ENCODE measurements around the gene MIEF1.

The MIEF1 gene

GRCh38 chr22:39515266-39516050 is 13.4 kb downstream of the MIEF1 start (continued):
- TF ChIP-seq SNAI2 (CRISPR knock-in tag; IDR thresholded peaks at IDR 0.05) = no peak
- no peak for TF ChIP-seq ARNTL (CRISPR knock-in tag; IDR thresholded peaks at IDR 0.05; ENCODE audit: borderline replicate concordance, low read depth)
- no peak for TF ChIP-seq RARB (CRISPR knock-in tag; IDR thresholded peaks at IDR 0.05)
- TF ChIP-seq BACH2 (CRISPR knock-in tag; IDR thresholded peaks at IDR 0.05; ENCODE audit: borderline replicate concordance) = no peak

DNA sequence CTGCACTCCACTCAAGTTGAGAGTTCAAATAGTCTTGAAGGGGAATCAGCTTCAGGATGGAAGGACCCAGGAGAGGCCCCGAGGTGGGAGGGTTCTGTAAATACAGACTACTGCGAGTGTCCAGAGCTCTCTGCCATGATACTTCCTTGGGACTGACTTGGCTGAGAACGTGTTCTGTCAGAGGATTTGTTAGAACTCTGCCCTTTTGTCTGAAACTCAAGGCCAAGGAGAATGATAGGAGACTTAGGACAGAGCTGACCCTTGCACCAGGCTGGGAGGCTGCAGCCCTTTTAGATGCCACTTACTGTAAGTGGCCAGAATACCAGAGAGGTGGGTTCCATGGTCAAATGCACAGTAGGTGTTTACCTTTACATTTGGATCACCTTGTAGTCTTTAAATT is 15.4 kb downstream of the MIEF1 start:
- ATAC-seq = no peak
- TF ChIP-seq TOX (CRISPR knock-in tag; IDR thresholded peaks at IDR 0.05; ENCODE audit: borderline replicate concordance) = no peak
- no peak for TF ChIP-seq ZC3H10 (CRISPR knock-in tag; IDR thresholded peaks at IDR 0.05)
- TF ChIP-seq, protein P1, sequence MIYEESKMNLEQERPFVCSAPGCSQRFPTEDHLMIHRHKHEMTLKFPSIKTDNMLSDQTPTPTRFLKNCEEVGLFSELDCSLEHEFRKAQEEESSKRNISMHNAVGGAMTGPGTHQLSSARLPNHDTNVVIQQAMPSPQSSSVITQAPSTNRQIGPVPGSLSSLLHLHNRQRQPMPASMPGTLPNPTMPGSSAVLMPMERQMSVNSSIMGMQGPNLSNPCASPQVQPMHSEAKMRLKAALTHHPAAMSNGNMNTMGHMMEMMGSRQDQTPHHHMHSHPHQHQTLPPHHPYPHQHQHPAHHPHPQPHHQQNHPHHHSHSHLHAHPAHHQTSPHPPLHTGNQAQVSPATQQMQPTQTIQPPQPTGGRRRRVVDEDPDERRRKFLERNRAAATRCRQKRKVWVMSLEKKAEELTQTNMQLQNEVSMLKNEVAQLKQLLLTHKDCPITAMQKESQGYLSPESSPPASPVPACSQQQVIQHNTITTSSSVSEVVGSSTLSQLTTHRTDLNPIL (CRISPR knock-in tag; IDR thresholded peaks at IDR 0.05; ENCODE audit: low read depth) = no peak
- no peak for TF ChIP-seq CSDC2 (CRISPR knock-in tag; IDR thresholded peaks at IDR 0.05)
- TF ChIP-seq ZNF8 (CRISPR knock-in tag; IDR thresholded peaks at IDR 0.05) = no peak
- no peak for TF ChIP-seq SNAI2 (CRISPR knock-in tag; IDR thresholded peaks at IDR 0.05)
- no peak for TF ChIP-seq ZFP30 (CRISPR knock-in tag; IDR thresholded peaks at IDR 0.05)
- TF ChIP-seq, protein P2, sequence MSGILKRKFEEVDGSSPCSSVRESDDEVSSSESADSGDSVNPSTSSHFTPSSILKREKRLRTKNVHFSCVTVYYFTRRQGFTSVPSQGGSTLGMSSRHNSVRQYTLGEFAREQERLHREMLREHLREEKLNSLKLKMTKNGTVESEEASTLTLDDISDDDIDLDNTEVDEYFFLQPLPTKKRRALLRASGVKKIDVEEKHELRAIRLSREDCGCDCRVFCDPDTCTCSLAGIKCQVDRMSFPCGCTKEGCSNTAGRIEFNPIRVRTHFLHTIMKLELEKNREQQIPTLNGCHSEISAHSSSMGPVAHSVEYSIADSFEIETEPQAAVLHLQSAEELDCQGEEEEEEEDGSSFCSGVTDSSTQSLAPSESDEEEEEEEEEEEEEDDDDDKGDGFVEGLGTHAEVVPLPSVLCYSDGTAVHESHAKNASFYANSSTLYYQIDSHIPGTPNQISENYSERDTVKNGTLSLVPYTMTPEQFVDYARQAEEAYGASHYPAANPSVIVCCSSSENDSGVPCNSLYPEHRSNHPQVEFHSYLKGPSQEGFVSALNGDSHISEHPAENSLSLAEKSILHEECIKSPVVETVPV (CRISPR knock-in tag; IDR thresholded peaks at IDR 0.05) = no peak
- TF ChIP-seq OSR1 (CRISPR knock-in tag; IDR thresholded peaks at IDR 0.05) = no peak
- TF ChIP-seq BACH2 (CRISPR knock-in tag; IDR thresholded peaks at IDR 0.05; ENCODE audit: borderline replicate concordance) = no peak
- TF ChIP-seq ISL1 (CRISPR knock-in tag; IDR thresholded peaks at IDR 0.05) = no peak
- no peak for TF ChIP-seq TCF4 (CRISPR knock-in tag; IDR thresholded peaks at IDR 0.05; ENCODE audit: borderline replicate concordance)
- no peak for TF ChIP-seq ZNF565 (CRISPR knock-in tag; conservative IDR thresholded peaks at IDR 0.05; ENCODE audit: low read depth)
- no peak for TF ChIP-seq TSHZ2 (CRISPR knock-in tag; IDR thresholded peaks at IDR 0.05)
- TF ChIP-seq ZFP3 (CRISPR knock-in tag; IDR thresholded peaks at IDR 0.05) = no peak
- TF ChIP-seq PPARA (CRISPR knock-in tag; IDR thresholded peaks at IDR 0.05; ENCODE audit: borderline replicate concordance) = no peak
- no peak for TF ChIP-seq GLIS3 (CRISPR knock-in tag; IDR thresholded peaks at IDR 0.05)

DNA sequence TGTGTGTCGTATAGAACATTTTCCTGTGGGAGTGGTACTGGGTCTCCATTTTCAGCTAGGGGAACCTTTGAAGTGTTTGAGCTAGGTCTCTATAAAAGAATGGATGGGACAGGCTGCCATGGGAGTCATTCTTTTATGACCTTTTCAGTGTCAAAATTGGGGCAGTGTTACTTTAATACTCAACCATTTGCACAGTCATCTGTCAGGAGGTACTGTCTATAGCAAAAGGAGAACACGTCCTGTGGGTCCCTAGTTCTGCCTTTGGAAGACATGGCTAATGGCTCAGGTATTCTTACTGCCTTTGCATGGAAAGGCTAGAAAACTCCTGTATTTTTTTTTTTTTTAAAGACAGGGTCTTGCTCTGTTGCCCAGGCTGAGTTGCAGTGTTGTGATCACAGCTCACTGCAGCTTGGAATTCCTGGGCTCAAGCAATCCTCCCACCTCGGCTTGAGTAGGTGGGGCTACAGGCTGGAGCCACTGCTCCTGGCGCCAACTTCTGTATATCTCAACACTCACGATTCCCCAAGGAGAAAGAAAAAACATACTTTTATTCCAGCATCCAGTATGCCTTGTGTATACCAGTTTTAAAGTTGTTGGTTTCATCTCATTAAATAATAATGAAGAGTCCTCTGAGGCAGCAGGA is 16.2 kb downstream of the MIEF1 start:
- no peak for ATAC-seq
- TF ChIP-seq ISL1 (CRISPR knock-in tag; IDR thresholded peaks at IDR 0.05) (no peak), RARB (CRISPR knock-in tag; IDR thresholded peaks at IDR 0.05) (no peak), ZFP3 (CRISPR knock-in tag; IDR thresholded peaks at IDR 0.05) (no peak), OSR1 (CRISPR knock-in tag; IDR thresholded peaks at IDR 0.05) (no peak), TSHZ2 (CRISPR knock-in tag; IDR thresholded peaks at IDR 0.05) (no peak)
- TF ChIP-seq, protein P2 (CRISPR knock-in tag; IDR thresholded peaks at IDR 0.05) = no peak

Data from SK-N-SH treated with all-trans-retinoic acid at 6 μM for 48 hours (cell line).